ENCODE measurements around the gene GNG4.

GNG4 gene

DNA sequence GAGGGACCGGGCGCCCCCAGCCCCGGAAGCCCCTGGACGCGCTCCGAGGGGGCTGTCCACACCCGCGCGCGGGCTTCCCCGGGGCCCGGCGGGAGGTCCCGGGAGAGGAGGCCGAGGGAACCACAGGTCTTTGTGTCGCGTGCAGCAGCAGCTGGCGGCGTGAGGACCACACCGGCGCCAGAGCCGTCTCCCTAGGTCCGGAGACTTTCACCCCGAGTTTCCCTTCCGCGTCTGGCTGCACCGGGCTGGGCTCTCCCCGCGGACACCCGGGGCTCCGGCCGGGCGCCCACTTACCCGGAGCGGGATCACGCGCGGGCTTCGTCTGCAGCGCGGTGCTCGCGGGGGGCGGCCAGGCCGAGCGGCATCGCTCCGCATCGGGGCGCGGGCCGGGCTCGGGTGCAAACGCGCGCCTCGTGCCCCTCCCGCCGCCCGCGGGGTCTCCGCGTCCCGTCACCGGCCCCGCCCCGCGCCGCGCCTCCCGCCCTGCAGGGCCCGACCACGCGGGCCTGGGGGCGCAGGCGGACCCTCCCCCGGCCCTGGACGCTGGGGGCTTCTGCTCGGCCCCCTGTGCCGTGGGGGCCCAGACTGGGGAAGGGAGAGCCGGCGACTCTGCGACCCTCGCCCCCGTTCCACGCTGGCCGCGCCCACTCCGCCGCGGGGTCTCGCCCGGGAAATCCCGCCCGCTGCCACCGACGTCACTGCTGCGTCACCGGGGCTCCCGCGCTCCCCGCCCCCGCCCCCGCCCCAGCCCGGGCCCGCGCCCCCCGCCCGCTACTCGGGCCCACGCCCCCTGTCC, at the start of gene GNG4:
Gene GNG4, minus strand, starts transcription at position 417 of the 796 bp plus-strand sequence. CDS start 65,946 bp downstream, outside the sequence.
- peak; percentile 12 for DNase-seq
- in situ Hi-C loops (cut with HindIII; ENCODE audit: low pct_ligation_motif_present, low pct_unique_long_range_greater_than_20kb, low sequenced_read_pairs): no loop called here

GRCh38 chr1:235697508-235697907, 47.9 kb upstream of the GNG4 start:
- in situ Hi-C loops (cut with HindIII; ENCODE audit: low pct_ligation_motif_present, low pct_unique_long_range_greater_than_20kb, low sequenced_read_pairs): no loop called here
- DNase-seq: no peak

DNA sequence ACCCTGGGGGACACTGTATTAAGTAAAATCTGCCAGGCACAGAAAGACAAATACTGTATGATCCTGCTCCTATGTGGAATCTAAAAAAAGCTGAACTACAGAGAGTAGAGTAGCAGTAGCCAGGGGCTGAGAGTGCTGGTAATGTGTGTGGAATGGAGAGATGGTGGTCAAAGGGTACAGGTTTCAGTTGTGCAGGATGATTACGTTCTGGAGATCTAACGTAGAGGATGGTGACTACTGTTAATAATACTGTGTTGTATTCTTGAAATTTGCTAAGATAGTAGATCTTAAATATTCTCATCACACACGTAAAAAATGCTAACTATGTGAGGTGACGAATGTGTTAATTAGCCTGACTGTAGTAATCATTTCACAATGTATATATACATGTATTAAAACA, 39.8 kb upstream of the GNG4 start:
- no peak for DNase-seq
- in situ Hi-C loops (cut with HindIII; ENCODE audit: low pct_ligation_motif_present, low pct_unique_long_range_greater_than_20kb, low sequenced_read_pairs): no loop called here

GRCh38 chr1:235688096-235688495, 38.5 kb upstream of the GNG4 start:
- no peak for DNase-seq
- in situ Hi-C loops (cut with HindIII; ENCODE audit: low pct_ligation_motif_present, low pct_unique_long_range_greater_than_20kb, low sequenced_read_pairs): no loop called here

DNA sequence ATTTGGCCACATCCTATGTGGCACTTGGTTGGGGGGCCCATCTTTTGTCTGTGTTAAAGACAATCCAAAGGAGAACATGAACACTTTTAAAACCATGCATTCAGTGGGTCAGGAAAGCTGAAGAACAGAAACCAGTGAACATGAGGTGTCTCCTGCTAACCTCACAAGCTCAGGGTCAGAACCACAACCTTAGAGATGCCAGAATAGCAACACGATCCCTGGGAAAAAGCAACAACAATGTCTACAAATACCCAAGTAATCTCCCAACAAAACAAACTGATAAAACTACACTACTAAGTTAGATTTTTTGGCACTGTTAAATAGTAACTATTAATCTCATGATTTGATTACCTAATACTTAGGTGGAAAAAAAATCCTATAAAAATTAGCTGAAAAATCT, 34.1 kb upstream of the GNG4 start:
- DNase-seq: no peak
- in situ Hi-C loops (cut with HindIII; ENCODE audit: low pct_ligation_motif_present, low pct_unique_long_range_greater_than_20kb, low sequenced_read_pairs): no loop called here

DNA sequence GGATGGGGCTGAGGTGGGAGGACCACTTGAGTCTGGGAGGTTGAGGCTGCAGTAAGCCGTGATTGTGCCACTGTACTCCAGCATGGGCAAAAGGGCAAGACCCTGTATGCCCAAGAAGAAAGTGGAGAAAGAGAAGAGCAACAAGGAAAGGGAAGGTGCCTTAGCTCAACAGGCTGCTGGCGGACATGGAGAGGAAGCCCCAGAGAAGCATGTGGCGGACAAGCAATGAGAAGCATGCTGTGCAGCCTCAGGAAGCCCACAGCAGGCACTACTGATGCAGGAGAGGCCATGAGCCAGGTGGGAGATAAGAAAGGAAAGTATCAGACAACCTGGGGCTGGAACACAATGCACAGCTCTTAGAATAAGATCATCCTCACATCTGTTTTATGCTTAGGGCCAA, 32.6 kb upstream of the GNG4 start:
- in situ Hi-C loops (cut with HindIII; ENCODE audit: low pct_ligation_motif_present, low pct_unique_long_range_greater_than_20kb, low sequenced_read_pairs): no loop called here
- no peak for DNase-seq

DNA sequence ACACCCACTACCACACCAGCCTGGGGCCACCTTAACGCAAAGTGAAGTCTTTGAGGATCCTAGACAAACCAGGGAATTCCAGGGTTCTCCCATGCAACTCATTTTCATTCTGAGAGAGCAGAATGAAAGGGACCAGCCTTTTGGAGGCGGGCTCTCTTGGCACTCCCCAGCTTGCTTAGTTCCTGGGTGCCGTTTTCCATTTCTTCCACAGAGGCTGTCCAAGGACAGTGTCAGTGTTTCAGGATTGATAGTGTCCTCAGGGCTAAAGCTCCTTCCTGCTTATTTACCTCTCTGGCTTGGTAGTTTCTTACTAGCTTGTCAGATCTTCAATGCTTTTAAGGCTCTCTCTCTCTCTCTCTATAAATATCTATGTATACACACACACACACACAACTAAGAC, 30.1 kb upstream of the GNG4 start:
- in situ Hi-C loops (cut with HindIII; ENCODE audit: low pct_ligation_motif_present, low pct_unique_long_range_greater_than_20kb, low sequenced_read_pairs): no loop called here
- no peak for DNase-seq

GRCh38 chr1:235679005-235679404, 29.4 kb upstream of the GNG4 start:
- in situ Hi-C loops (cut with HindIII; ENCODE audit: low pct_ligation_motif_present, low pct_unique_long_range_greater_than_20kb, low sequenced_read_pairs): no loop called here
- DNase-seq: no peak

- in situ Hi-C loops (cut with HindIII; ENCODE audit: low pct_ligation_motif_present, low pct_unique_long_range_greater_than_20kb, low sequenced_read_pairs): no loop called here
- peak; percentile 11 for DNase-seq
These were observed 25.7 kb upstream of the GNG4 start for GRCh38 chr1:235675152-235675890.

DNA sequence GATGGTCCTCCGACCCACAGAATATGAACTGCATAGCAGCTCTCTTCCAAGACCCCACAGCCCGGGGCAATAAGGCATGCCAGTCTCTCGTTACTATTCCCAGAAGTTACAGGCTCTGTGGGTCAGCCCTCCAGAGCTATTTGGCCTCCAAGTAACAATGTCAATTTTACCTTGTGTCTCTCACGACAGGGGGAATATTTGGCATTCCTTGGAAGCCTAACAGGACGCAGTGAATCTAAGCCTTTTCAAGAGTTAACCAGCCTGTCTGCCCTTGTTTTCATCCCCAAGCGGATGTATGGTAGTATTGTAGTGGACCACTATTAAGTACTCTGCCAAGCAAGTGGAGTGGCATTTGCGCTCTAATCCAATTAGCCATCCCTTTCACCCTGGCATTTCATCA, 24.4 kb upstream of the GNG4 start:
- no peak for DNase-seq
- in situ Hi-C loops (cut with HindIII; ENCODE audit: low pct_ligation_motif_present, low pct_unique_long_range_greater_than_20kb, low sequenced_read_pairs): no loop called here

GRCh38 chr1:235671992-235672391, 22.4 kb upstream of the GNG4 start:
- in situ Hi-C loops (cut with HindIII; ENCODE audit: low pct_ligation_motif_present, low pct_unique_long_range_greater_than_20kb, low sequenced_read_pairs): no loop called here

DNA sequence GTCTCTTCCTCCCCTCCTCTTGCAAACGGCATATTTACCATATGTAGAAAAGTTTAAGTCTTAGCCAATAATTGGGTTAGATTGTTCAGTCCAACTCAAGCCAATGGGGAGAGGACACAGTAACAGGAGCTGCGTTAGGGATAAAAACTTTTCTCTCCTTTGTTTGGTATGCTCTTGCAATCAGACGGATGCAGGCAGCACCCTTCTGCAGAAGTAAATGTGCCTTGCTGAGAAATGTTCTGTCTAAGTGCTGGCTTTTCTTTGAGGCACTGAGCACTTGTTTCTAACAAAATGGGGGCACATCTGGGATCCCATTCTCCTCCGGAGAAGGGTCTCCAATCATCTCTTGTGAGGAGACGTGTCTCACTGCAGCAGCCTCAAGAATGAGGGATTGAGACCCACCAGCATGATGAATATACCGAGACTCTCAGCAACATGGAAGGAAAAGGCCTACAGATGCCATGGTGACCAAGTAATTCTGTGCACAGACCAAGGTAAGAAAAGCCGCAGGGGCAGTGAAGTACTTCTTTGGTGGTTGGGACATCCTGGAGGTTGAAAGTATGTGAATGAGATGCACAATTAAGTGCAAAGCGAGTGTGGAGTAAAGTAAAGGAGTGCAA, 20.7 kb upstream of the GNG4 start:
- in situ Hi-C loops (cut with HindIII; ENCODE audit: low pct_ligation_motif_present, low pct_unique_long_range_greater_than_20kb, low sequenced_read_pairs): no loop called here
- peak; percentile 19 for DNase-seq

More at GRCh38 chr1:235671992-235672391, 22.4 kb upstream of the GNG4 start:
- no peak for DNase-seq

- in situ Hi-C loops (cut with HindIII; ENCODE audit: low pct_ligation_motif_present, low pct_unique_long_range_greater_than_20kb, low sequenced_read_pairs): no loop called here
- no peak for DNase-seq
These were observed 19.7 kb upstream of the GNG4 start for GRCh38 chr1:235669277-235669676.

DNA sequence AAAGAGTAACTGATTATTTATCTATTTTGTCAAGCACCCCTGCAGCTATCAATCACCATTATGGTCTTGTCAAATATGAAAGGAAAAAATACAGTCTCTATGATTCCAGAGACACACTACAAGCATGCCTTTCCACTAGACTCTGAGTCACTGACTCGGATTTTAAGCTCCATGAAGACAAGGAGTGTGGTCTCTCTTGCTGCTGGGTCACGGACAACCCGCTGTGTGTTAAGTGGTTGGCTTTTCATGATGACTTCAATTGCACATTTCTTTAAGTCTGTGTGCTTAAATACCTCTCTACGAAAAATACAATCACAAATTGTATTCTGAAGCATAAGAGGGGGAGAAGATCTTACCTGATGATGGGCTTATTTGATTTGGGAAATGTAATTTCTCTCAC, 14.0 kb upstream of the GNG4 start:
- no peak for DNase-seq
- in situ Hi-C loops (cut with HindIII; ENCODE audit: low pct_ligation_motif_present, low pct_unique_long_range_greater_than_20kb, low sequenced_read_pairs): no loop called here

DNA sequence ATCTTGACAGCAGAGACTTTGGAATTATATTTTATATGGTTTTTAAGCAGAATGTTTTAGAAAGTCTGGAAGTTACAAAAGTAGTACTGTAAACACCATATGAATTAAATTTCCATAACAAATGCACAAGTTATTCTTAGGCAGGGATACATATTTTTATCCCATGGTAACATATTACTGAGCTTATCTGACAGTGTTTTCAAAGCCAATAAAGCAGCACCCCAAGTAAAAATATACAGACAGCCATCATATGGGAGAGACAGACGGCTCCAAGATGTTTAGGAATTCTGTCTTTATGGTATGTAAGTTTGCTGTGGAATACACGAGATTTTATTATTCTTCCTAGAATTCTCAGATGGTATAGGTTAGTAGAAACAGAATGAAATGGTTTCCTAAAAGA, 12.0 kb upstream of the GNG4 start:
- in situ Hi-C loops (cut with HindIII; ENCODE audit: low pct_ligation_motif_present, low pct_unique_long_range_greater_than_20kb, low sequenced_read_pairs): no loop called here
- no peak for DNase-seq

- DNase-seq: no peak
- in situ Hi-C loops (cut with HindIII; ENCODE audit: low pct_ligation_motif_present, low pct_unique_long_range_greater_than_20kb, low sequenced_read_pairs): no loop called here
These were observed 9.7 kb upstream of the GNG4 start for GRCh38 chr1:235659186-235659771.

DNA sequence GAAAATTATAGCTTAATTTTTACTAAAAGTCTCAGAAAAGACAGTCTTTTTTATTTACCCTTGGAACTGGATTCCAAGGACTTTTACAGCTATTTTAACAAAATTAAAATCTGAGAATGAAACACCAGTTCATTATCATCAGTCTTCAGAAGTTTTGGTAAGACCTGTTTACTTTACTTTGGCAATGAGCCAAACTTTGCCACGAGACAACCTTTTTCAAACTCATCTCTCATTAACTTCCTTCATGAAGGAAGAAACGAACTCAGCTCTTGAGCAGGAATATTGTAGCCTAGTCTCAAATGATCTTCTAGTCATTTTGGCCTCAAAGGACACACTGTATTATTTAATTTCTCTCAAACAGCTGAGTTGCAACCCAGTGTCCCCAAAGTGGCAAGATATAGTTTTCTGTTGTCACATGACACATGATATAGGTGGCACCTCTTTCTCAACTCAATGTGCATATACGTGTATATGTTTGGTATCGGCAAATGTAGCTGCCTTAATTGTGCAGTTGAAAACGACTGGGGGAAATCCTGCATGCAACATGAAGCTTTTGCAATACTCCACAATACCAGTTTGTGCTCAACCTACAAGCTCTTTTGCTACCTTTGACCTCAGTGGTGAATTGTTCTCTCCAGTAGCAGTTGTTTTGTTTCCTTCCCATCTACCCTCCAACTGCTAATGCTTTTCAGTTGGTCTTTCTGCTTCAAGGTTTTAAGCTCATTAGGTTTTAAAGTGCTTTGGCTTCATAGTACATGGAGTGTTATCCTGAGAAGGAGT, 8.4 kb upstream of the GNG4 start:
- no peak for DNase-seq

DNA sequence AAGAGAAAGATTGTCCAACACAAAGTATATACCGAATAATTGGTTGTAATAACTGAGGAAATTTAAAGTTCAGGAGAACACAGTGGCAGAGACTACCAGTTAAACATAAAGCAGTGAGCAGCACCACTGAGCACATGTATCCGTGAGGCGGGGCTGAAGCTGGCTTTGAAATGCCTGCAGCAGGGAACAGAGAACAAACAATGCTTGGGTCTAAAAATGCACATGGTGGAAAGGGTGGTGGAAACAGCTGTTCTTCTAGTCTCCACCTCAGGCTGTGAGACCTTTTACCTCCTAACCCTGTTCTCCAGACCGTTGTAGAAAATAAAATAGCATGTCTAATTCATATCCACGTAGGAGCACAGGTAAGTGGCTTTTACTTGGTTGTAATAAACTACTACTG, 7.7 kb upstream of the GNG4 start:
- no peak for DNase-seq
- in situ Hi-C loops (cut with HindIII; ENCODE audit: low pct_ligation_motif_present, low pct_unique_long_range_greater_than_20kb, low sequenced_read_pairs): no loop called here

More for the DNA sequence above, 8.4 kb upstream of the GNG4 start:
- in situ Hi-C loops (cut with HindIII; ENCODE audit: low pct_ligation_motif_present, low pct_unique_long_range_greater_than_20kb, low sequenced_read_pairs): no loop called here
